Sigmoid colon (tissue), 7 donors: Measurements from ENCODE around the gene TJP3. TPM values are rescaled to one million over a fixed set of nuclear protein-coding genes. Genes with fewer than 3 reads are reported as not detected.

Source experiments
- DNase-seq: peaks from one replicate; pipeline ENCODE4 v3.0.0-alpha.2; 2019
- H3K27ac ChIP-seq, 4 donors: fragments of 200-600 bp; sonication (generic); one replicate each; pipeline ENCODE4 v1.5.1; 2016 to 2019; ENCODE audit warnings: mild to moderate bottlenecking in 1 of 4
- H3K27me3 ChIP-seq, 3 donors: fragments of 200-600 bp; sonication (generic); one replicate each; pipeline ENCODE4 v1.5.1; 2019; ENCODE audit warnings: mild to moderate bottlenecking in 1 of 3
- H3K36me3 ChIP-seq, 4 donors: fragments of 200-600 bp; sonication (generic); one replicate each; pipeline ENCODE4 v1.5.1; 2016 to 2019
- H3K4me1 ChIP-seq, 4 donors: fragments of 200-600 bp; sonication (generic); one replicate each; pipeline ENCODE4 v1.5.1; 2017 to 2019
- H3K4me3 ChIP-seq, 4 donors: fragments of 200-600 bp; sonication (generic); one replicate each; pipeline ENCODE4 v1.5.1; 2017 to 2019; ENCODE audit warnings: mild to moderate bottlenecking in 2 of 4, moderate library complexity in 1 of 4
- H3K9me3 ChIP-seq, 4 donors: fragments of 200-600 bp in 3 of 4; sonication (generic) in 3 of 4; one replicate each; pipeline versions ENCODE4 v1.5.1 to v1.6.1; 2013 to 2019
- CTCF ChIP-seq, 4 experiments: fragments of 450-650 bp in 3 of 4; fragments of 200-600 bp in 1 of 4; IDR thresholded peaks; one replicate each; pipeline ENCODE4 v1.5.1; 2016 to 2019; ENCODE audit warnings: antibody characterized with exemption in 4 of 4, mild to moderate bottlenecking in 3 of 4, moderate library complexity in 2 of 4
- EP300 ChIP-seq, 4 donors: sonication (generic); formaldehyde crosslinking; IDR thresholded peaks; one replicate each; pipeline ENCODE4 v1.6.1; 2017; ENCODE audit warnings: antibody characterized with exemption in 4 of 4
- POLR2A ChIP-seq, 2 donors: fragments of 450-650 bp; IDR thresholded peaks; one replicate each; pipeline ENCODE4 v1.6.1; 2016; ENCODE audit warnings: antibody characterized with exemption in 2 of 2, mild to moderate bottlenecking in 2 of 2, moderate library complexity in 2 of 2
- POLR2AphosphoS5 ChIP-seq, 4 donors: sonication (generic); formaldehyde crosslinking; IDR thresholded peaks; one replicate each; pipeline ENCODE4 v1.6.1; 2017; ENCODE audit warnings: antibody characterized with exemption in 4 of 4
- WGBS, 2 donors: extraction: QIAGEN DNeasy Blood & Tissue Kit; methylation state at CpG; one replicate each; pipeline ENCODE4 v1.1.7; 2013; 5-methylcytosine and 5-hydroxymethylcytosine counted together
- intact Hi-C: fragments of 100-400 bp; cut with DNase I; formaldehyde crosslinking; loops from one replicate; pipeline ENCODE4 v1.15.1; 2023
- polyA plus RNA-seq, 3 donors: library from polyadenylated mRNA; stranded (reverse); fragments of 200-250 nt; gene quantifications; one replicate each; pipeline ENCODE4 v1.2.3, GENCODE V29; 2013
- total RNA-seq, 4 donors: library from RNA; depleted of rRNA; stranded (reverse); fragments of >200 nt; gene quantifications; one replicate each; pipeline ENCODE4 v1.1.0, GENCODE V29; 2016
- donor health status: healthy with polysubstance abuse.
- donor health status: Bipolar disorder and iron deficiency.
- donor health status: healthy.

Gene TJP3
- total and polyA plus RNA-seq, 7 donors: 0.33 to 245 (median 80.2) TPM; not detected in 1

- no peak overlapping the region for H3K4me3 ChIP-seq
- TF ChIP-seq CTCF (IDR thresholded peaks at IDR 0.05) (no peak), EP300 (IDR thresholded peaks at IDR 0.05) (no peak), POLR2AphosphoS5 (IDR thresholded peaks at IDR 0.05) (peak in 1 of 4 donors; percentile 6)
- DNase-seq: no peak
- H3K27me3 ChIP-seq: no peaks in the 10 kb centered on the region
- 85 to 95% methylated on average over 23 of the region's 23 CpGs for WGBS, 2 donors
- peaks cover 2 to 69% (median 63%) of the 10 kb centered on the region in 4 donors for H3K4me1 ChIP-seq
- peaks cover 0 to 2% (median 0%) of the 10 kb centered on the region in 4 donors for H3K9me3 ChIP-seq
- peaks cover 0 to 14% (median 12%) of the 10 kb centered on the region in 4 donors for H3K36me3 ChIP-seq
- peak overlapping the region; percentile 34 to 97 (median 78) for H3K27ac ChIP-seq
- intact Hi-C loops: no loop called here
Observed at GRCh38 chr19:3684054-3684816, 23.9 kb upstream of the TJP3 start.

- H3K4me3 ChIP-seq: no peak overlapping the region
- peaks cover 0 to 2% (median 0%) of the 10 kb centered on the region in 4 donors for H3K9me3 ChIP-seq
- intact Hi-C loops: no loop called here
- H3K27me3 ChIP-seq: no peaks in the 10 kb centered on the region
- peaks cover 0 to 8% (median 6%) of the 10 kb centered on the region in 4 donors for H3K36me3 ChIP-seq
- H3K4me1 ChIP-seq: peaks cover 2 to 70% (median 65%) of the 10 kb centered on the region in 4 donors
- TF ChIP-seq POLR2AphosphoS5 (IDR thresholded peaks at IDR 0.05) (no peak), EP300 (IDR thresholded peaks at IDR 0.05) (no peak)
- DNase-seq: no peak
- 82 to 89% methylated on average over 8 of the region's 8 CpGs for WGBS, 2 donors
- peak overlapping the region in 3 of 4 donors; percentile 72 to 97 (median 85) for H3K27ac ChIP-seq
Observed at GRCh38 chr19:3684817-3685410, 23.3 kb upstream of the TJP3 start.

GRCh38 chr19:3687393-3687773 lies 20.8 kb upstream of the TJP3 start:
- no peak overlapping the region for H3K4me3 ChIP-seq
- H3K27me3 ChIP-seq: no peaks in the 10 kb centered on the region
- peaks cover 2 to 68% (median 65%) of the 10 kb centered on the region in 4 donors for H3K4me1 ChIP-seq
- DNase-seq: no peak
- intact Hi-C loops: no loop called here
- H3K9me3 ChIP-seq: peaks cover 0 to 2% (median 0%) of the 10 kb centered on the region in 4 donors
- H3K36me3 ChIP-seq: peaks cover 0 to 12% (median 6%) of the 10 kb centered on the region in 4 donors
- TF ChIP-seq CTCF (IDR thresholded peaks at IDR 0.05): no peak
- TF ChIP-seq POLR2A (IDR thresholded peaks at IDR 0.05): no peak
- peak overlapping the region in 3 of 4 donors; percentile 75 to 97 (median 76) for H3K27ac ChIP-seq
- 56 to 66% methylated on average over 12 of the region's 12 CpGs for WGBS, 2 donors

- Histone ChIP-seq H3K4me3 (peak overlapping the region in 2 of 4 donors; percentile 10 to 11), H3K36me3 (peaks cover 0 to 12% (median 6%) of the 10 kb centered on the region in 4 donors), H3K27me3 (no peaks in the 10 kb centered on the region), H3K27ac (peak overlapping the region; percentile 55 to 97 (median 76)), H3K4me1 (peaks cover 2 to 68% (median 65%) of the 10 kb centered on the region in 4 donors), H3K9me3 (peaks cover 0 to 2% (median 0%) of the 10 kb centered on the region in 4 donors)
- intact Hi-C loops: no loop called here
- no peak for DNase-seq
- TF ChIP-seq EP300 (IDR thresholded peaks at IDR 0.05) (no peak), POLR2AphosphoS5 (IDR thresholded peaks at IDR 0.05) (no peak), POLR2A (IDR thresholded peaks at IDR 0.05) (no peak)
- 22 to 23% methylated on average over 55 of the region's 55 CpGs for WGBS, 2 donors
Observed at GRCh38 chr19:3687774-3688706, 20.1 kb upstream of the TJP3 start.

- 90 to 93% methylated on average over 31 of the region's 31 CpGs for WGBS, 2 donors
- H3K36me3 ChIP-seq: peaks cover 0 to 11% (median 0%) of the 10 kb centered on the region in 4 donors
- intact Hi-C loops: loop anchor here (10.0 kb wide), 1 partner anchor 274 kb away; no protein-coding TSS in a partner anchor
- no peaks in the 10 kb centered on the region for H3K27me3 ChIP-seq
- H3K9me3 ChIP-seq: no peaks in the 10 kb centered on the region
- DNase-seq: no peak
- peak overlapping the region in 3 of 4 donors; percentile 76 to 97 (median 84) for H3K27ac ChIP-seq
- TF ChIP-seq CTCF (IDR thresholded peaks at IDR 0.05) (no peak), POLR2AphosphoS5 (IDR thresholded peaks at IDR 0.05) (no peak), EP300 (IDR thresholded peaks at IDR 0.05) (no peak), POLR2A (IDR thresholded peaks at IDR 0.05) (no peak)
- H3K4me1 ChIP-seq: peaks cover 0 to 77% (median 67%) of the 10 kb centered on the region in 4 donors
- H3K4me3 ChIP-seq: no peak overlapping the region
Observed at GRCh38 chr19:3690551-3691371, 17.4 kb upstream of the TJP3 start.
